HG03066 (cell line): ENCODE data around the gene KRT23.

ENCODE experiments used
- ATAC-seq: cut with Tn5 transposase; IDR thresholded peaks from one replicate; pipeline ENCODE4 v1.9.1; 2021; ENCODE audit warnings: low read depth; ENCODE audit not compliant: unreplicated experiment

Gene KRT23

DNA sequence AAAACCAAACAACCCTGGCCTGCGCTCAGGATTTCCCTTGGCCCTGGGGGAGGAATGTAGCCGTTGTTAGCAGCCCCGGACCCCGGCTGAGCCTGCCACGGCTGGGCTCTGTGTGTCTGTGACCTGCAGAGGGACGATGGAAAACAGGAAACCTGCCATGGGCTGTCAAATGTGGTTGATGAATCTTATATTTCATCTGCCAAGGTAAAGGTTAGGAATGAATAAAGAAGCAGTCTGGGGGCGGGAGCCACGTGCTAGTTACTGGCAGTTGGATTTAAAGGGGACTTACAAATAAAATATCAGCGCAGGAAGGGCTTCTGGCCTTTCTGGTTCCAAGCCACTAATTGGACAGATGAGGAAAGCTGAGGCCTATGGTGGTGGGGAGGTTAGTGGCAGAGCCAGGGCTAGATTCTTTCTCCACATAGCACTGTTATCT lies at the start of gene KRT23:
Gene KRT23, minus strand, starts transcription at position 263 of the 436 bp plus-strand sequence. CDS start 1,043 bp downstream, outside the sequence.
- ATAC-seq, result no peak

DNA sequence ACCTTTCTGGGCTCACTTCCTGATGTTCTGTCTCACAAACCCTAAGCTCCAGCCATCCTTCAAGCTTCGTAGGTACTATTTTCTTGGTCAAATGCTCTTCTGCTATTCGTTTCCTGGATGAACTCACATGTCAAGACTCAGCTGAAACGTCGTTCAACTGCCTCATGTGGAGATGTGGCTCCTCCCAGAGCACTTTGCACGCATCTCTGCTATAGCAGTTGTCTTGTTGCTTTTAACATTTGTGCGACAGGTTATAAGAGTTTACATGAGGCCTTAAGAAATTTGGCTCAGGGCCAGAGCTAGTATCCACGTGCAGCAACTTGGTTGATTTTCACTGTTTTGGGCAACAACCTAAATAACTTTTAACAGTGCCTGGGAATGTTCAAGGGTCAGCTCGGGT lies 49.5 kb upstream of the KRT23 start:
- ATAC-seq, result no peak

DNA sequence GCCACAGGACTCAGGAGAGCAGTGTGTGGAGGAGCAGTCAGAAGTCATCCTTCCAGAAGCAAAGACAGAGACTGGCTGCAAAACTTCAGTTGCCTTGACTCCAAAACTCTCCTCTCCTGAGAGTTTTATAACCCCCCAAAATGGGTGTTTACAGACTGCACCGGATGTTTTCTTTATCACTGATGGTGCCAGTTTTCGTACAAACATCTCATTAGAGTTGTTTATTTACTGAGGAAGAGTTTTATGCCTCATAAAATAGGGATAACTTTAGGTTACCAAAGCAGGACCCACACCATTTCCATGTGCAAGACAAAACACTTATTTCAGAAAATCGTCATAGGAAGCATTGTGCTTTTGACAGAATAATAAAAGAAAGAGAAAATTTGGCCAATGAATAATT lies 46.8 kb upstream of the KRT23 start, which contains the start of gene KRT40:
Gene KRT40, minus strand, starts transcription at position 101 of the 400 bp plus-strand sequence. Its CDS starts 53 bp downstream, at position 48.
- ATAC-seq, result no peak

- no peak for ATAC-seq
Observed at GRCh38 chr17:40981115-40981514, 43.7 kb upstream of the KRT23 start.

GRCh38 chr17:40980596-40980995 lies 43.1 kb upstream of the KRT23 start:
- no peak for ATAC-seq

GRCh38 chr17:40980117-40980516 lies 42.7 kb upstream of the KRT23 start:
- ATAC-seq, result no peak

DNA sequence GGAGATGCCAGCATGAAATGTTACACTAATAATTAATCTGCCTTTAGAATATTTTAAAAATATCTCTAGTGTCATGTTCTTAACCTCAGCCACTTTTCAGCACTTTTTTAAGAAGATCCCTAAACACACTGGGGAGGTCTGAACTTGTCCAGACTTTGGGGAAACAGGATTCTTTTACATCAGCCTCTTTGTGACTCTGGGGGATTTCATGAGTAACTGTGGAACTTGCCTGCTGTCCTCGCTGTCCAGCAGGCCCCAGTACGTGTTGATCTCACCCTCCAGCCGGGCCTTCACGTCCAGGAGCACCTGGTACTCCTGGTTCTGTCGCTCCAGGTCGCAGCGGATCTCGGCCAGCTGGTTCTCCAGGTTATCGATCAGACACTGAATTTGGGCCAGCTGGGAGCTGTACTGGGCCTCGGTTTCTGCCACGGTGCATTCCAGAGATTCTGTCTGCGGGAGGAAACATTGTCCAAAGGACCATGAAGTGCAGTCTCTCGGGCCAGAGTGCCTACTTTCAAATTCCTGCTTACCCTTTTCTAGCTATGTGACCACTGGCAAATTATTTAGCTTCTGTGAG lies 41.2 kb upstream of the KRT23 start:
- no peak for ATAC-seq

GRCh38 chr17:40975516-40975915 lies 38.1 kb upstream of the KRT23 start:
- no peak for ATAC-seq

- no peak for ATAC-seq
Observed at GRCh38 chr17:40974366-40974765, 36.9 kb upstream of the KRT23 start.

DNA sequence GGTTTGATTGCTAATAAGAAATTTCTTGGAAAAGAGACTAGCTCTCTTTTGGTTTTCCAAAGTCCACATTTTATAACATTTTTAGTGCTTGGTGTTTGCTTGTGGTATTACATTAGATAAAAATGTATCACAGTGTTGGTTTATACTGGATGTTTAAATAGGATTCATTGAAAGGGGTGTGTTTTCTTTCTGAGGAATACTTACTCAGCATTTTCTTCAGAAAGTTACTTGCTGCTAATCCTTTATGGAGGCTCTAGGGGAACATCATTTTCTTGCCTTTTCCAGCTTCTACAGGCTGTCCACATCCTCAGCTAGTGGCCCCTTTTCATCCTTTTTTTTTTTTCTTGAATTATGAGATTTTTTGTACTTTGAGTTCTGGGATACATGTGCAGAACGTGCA lies 30.1 kb upstream of the KRT23 start:
- ATAC-seq, result no peak

- no peak for ATAC-seq
Observed at GRCh38 chr17:40966848-40967247, 29.4 kb upstream of the KRT23 start, which contains the start of gene KRT39. Gene KRT39, minus strand, starts transcription at chr17:40966948. Its CDS starts 92 bp downstream, at chr17:40966856.

DNA sequence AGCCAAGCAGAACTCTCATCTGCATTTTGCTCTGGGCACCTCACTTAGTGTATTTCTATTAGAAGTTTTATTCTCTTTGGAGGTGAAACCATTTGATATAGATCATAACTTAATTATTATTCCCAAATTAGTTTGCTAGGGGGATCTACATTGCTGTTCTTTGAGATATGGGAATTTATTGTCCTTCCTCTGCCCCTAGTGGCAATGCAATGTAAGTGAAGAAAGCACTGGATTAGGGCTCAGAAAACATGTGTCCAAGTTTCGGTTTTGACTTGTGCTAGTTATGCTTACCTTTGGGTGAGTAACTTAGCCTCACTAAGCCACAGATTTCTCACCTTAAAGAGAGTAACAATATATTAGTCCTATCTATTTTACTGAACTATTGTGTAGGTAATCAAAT lies 26.4 kb upstream of the KRT23 start:
- ATAC-seq, result no peak

DNA sequence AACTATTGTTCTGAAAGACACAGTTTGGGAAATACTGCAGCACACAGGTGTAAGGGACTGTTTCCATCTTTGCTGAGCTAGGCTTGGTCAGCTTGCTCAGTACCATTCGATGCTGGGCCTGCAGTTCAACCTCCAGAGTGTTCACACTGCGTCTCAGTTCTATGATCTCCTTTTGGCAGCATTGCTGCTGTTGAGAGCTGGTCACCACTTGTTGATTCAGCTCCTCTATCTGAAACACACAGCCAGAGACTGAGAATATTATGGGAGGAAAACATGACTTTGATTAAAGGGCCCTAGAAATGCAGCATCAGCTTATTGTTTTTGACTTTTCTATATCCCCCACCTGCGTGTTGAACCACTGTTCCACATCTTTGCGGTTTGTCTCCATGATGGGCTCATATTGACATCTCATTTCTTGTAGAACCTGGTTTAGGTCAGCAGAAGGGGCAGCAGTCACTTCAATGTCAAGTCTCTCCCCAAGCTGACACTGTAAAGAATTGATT lies 24.7 kb upstream of the KRT23 start:
- no peak for ATAC-seq

DNA sequence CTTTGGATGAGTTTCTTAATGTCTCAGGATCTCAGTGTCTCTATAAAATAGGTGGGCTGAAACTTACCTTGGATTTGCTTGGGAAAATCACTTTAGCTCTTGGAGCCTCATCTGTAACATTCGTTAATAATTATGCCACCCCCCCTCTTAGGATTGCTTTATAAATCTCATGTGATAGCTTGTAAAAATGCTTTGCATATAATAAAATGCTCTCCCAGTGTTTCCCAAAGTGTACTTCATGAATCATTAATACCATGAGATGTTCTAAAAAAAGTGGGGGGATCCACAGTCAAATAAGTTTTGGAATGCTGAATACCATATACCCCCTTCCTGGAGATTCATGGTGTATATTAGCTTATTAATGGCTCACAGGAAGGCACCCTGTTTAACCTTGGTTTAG lies 24.1 kb upstream of the KRT23 start:
- no peak for ATAC-seq

DNA sequence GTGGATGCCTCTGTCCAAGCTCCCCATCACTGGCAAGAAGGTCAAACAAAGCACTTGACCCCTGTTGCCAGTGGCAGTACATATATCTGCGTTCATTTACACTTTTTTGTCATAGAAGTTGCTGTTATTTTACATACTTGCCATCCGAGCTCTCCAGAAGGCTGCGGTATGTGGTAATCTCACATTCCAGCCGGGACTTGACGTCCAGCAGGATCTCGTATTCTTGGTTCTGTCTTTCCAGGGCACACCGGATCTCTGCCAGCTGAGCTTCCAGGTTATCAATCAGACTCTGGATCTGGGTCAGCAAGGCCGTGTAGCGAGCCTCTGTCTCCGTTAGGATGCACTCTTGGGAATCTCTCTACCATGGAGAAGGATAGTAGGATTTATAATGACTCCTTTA lies 22.7 kb upstream of the KRT23 start:
- no peak for ATAC-seq

- no peak for ATAC-seq
Observed at GRCh38 chr17:40958086-40958953, 20.9 kb upstream of the KRT23 start.

- no peak for ATAC-seq
Observed at GRCh38 chr17:40956401-40957254, 19.2 kb upstream of the KRT23 start.

- no peak for ATAC-seq
Observed at GRCh38 chr17:40953881-40954280, 16.4 kb upstream of the KRT23 start.

GRCh38 chr17:40952661-40953060 lies 15.2 kb upstream of the KRT23 start:
- ATAC-seq, result no peak

GRCh38 chr17:40952154-40952553 lies 14.7 kb upstream of the KRT23 start:
- no peak for ATAC-seq
